Spleen (tissue), 11 donors: ENCODE data around the gene SNAPIN. TPM values are rescaled to one million over a fixed set of nuclear protein-coding genes. Genes with fewer than 3 reads are reported as not detected.
A peak's percentile ranks its signal among the peaks of the same experiment; 100 is the strongest.

Experiments used
- DNase-seq: peaks from one replicate; pipeline ENCODE4 v3.0.0-alpha.2; 2020
- H3K27ac ChIP-seq, 8 donors: fragments of 200-600 bp; sonication (generic) in 7 of 8; 1 replicate in 4 of 8; 2 replicates in 4 of 8; pipeline versions ENCODE4 v1.5.0 to v1.8.0; 2016 to 2021; ENCODE audit warnings: inconsistent platforms in 4 of 8, mild to moderate bottlenecking in 4 of 8, moderate library complexity in 1 of 8
- H3K27me3 ChIP-seq, 7 donors: fragments of 200-600 bp; sonication (generic) in 6 of 7; replicated peaks in 1 of 7; 1 replicate in 4 of 7; 2 replicates in 3 of 7; pipeline versions ENCODE4 v1.5.0 to v1.8.0; 2016 to 2021; ENCODE audit warnings: inconsistent platforms in 3 of 7, mild to moderate bottlenecking in 1 of 7
- H3K36me3 ChIP-seq, 6 donors: fragments of 200-600 bp; sonication (generic) in 5 of 6; 1 replicate in 4 of 6; 2 replicates in 2 of 6; pipeline versions ENCODE4 v1.5.0 to v1.8.0; 2016 to 2021; ENCODE audit warnings: inconsistent platforms in 2 of 6
- H3K4me1 ChIP-seq, 6 donors: fragments of 200-600 bp; sonication (generic) in 5 of 6; 1 replicate in 3 of 6; 2 replicates in 3 of 6; pipeline versions ENCODE4 v1.5.0 to v1.8.0; 2016 to 2021; ENCODE audit warnings: inconsistent platforms in 3 of 6
- H3K4me3 ChIP-seq, 8 donors: fragments of 200-600 bp; sonication (generic) in 7 of 8; 1 replicate in 4 of 8; 2 replicates in 4 of 8; pipeline versions ENCODE4 v1.5.0 to v1.8.0; 2016 to 2021; ENCODE audit warnings: inconsistent platforms in 4 of 8, mild to moderate bottlenecking in 4 of 8, moderate library complexity in 2 of 8
- H3K9me3 ChIP-seq, 8 donors: fragments of 200-600 bp; sonication (generic) in 7 of 8; 1 replicate in 4 of 8; 2 replicates in 4 of 8; pipeline versions ENCODE4 v1.5.0 to v1.8.0; 2016 to 2021; ENCODE audit warnings: inconsistent platforms in 4 of 8
- CTCF ChIP-seq, 11 experiments: fragments of 200-600 bp in 7 of 11; fragments of 450-650 bp in 4 of 11; sonication (generic) in 4 of 11; IDR thresholded peaks in 8 of 11; conservative IDR thresholded peaks in 3 of 11; 1 replicate in 7 of 11; 2 replicates in 4 of 11; pipeline versions ENCODE4 v1.4.0 to v1.8.0; 2016 to 2021; ENCODE audit warnings: antibody characterized with exemption in 11 of 11, inconsistent platforms in 4 of 11, mild to moderate bottlenecking in 1 of 11
- POLR2A ChIP-seq, 3 donors: fragments of 450-650 bp; IDR thresholded peaks; one replicate each; pipeline ENCODE4 v1.5.1; 2017; ENCODE audit warnings: antibody characterized with exemption in 3 of 3, mild to moderate bottlenecking in 1 of 3
- POLR2AphosphoS5 ChIP-seq, 3 donors: sonication (generic); formaldehyde crosslinking; IDR thresholded peaks; one replicate each; pipeline ENCODE4 v1.5.1; 2017; ENCODE audit warnings: antibody characterized with exemption in 3 of 3
- WGBS, 5 donors: extraction: QIAGEN DNeasy Blood & Tissue Kit in 3 of 5; methylation state at CpG; one replicate each; pipeline versions ENCODE4 v1.1.5 to v1.1.7; 2013 to 2018; 5-methylcytosine and 5-hydroxymethylcytosine counted together
- intact Hi-C: fragments of 100-400 bp; cut with DNase I; formaldehyde crosslinking; loops from one replicate; pipeline ENCODE4 v1.15.0; 2023; ENCODE audit warnings: low total_unique reads
- polyA plus RNA-seq, 3 donors: library from polyadenylated mRNA; stranded (reverse); fragments of 200-250 nt; gene quantifications; one replicate each; pipeline ENCODE4 v1.2.1, GENCODE V29; 2013
- total RNA-seq, 7 donors: library from RNA; depleted of rRNA in 3 of 7; stranded (reverse); fragments of >200 nt in 3 of 7; fragmentation: NEBNext Ultra II Directional in 4 of 7; extraction: Animal tissue kit (Norgen Biotek cat#: 25700) in 4 of 7; gene quantifications; one replicate each; pipeline versions ENCODE4 v1.1.0 to v1.2.1, GENCODE V29; 2016 to 2021
- donor health status: healthy with polysubstance abuse.
- donor health status: DM: no; HTN: no; CAD: no; lungs with moderate emphysema.
- donor health status: DM: no; HTN: no; CAD: no.
- donor health status: Bipolar disorder and iron deficiency.
- donor health status: healthy.
- donor health status: DM: no; HTN: no; CAD: no.
- donor health status: DM: yes; HTN: yes; CAD: no.

SNAPIN gene
- total and polyA plus RNA-seq, 10 donors, result 26.3 to 60.7 (median 38.3) TPM

GRCh38 chr1:153633161-153633753 lies 25.2 kb upstream of the SNAPIN start:
- intact Hi-C loops, result no loop called here
- no peaks in the 10 kb centered on the region for H3K9me3 ChIP-seq
- peak overlapping the region; percentile 98 to 100 (median 99) for H3K27ac ChIP-seq
- 48 to 73% (median 63%) methylated on average over 18 of the region's 18 CpGs for WGBS, 5 donors
- TF ChIP-seq POLR2AphosphoS5 (IDR thresholded peaks at IDR 0.05) (no peak), POLR2A (IDR thresholded peaks at IDR 0.05) (peak in 1 of 3 donors; percentile 72)
- no peaks in the 10 kb centered on the region for H3K27me3 ChIP-seq
- H3K4me3 ChIP-seq, result peak overlapping the region in 7 of 8 donors; percentile 63 to 75 (median 70)
- H3K36me3 ChIP-seq, result peaks cover 8 to 34% (median 22%) of the 10 kb centered on the region in 6 donors
- peaks cover 18 to 76% (median 43%) of the 10 kb centered on the region in 6 donors for H3K4me1 ChIP-seq
- no peak for DNase-seq

- peaks cover 8 to 41% (median 29%) of the 10 kb centered on the region in 6 donors for H3K36me3 ChIP-seq
- no peaks in the 10 kb centered on the region for H3K27me3 ChIP-seq
- peak; percentile 99 for DNase-seq
- TF ChIP-seq CTCF (IDR thresholded peaks at IDR 0.05 in 8 of 11, conservative IDR thresholded peaks at IDR 0.05 in 3 of 11), result peak in 5 of 11 experiments; percentile 8 to 42 (median 28)
- TF ChIP-seq POLR2AphosphoS5 (IDR thresholded peaks at IDR 0.05), result peak; percentile 94 to 97 (median 95)
- TF ChIP-seq POLR2A (IDR thresholded peaks at IDR 0.05), result peak; percentile 33 to 92 (median 82)
- peak within 1 kb of the TSS; percentile 98 to 100 (median 99) for H3K27ac ChIP-seq
- 2 to 3% (median 2%) methylated on average over 61 to 65 of the region's 65 CpGs for WGBS, 5 donors
- no peaks in the 10 kb centered on the region for H3K9me3 ChIP-seq
- peak within 1 kb of the TSS; percentile 63 to 75 (median 70) for H3K4me3 ChIP-seq
- H3K4me1 ChIP-seq, result peaks cover 18 to 74% (median 46%) of the 10 kb centered on the region in 6 donors
- intact Hi-C loops, result no loop called here
Observed at GRCh38 chr1:153633754-153634665, 24.5 kb upstream of the SNAPIN start, which contains the start of gene CHTOP. CHTOP (plus strand) TSS chr1:153634066; CDS start chr1:153636589, 2,523 bp downstream.

DNA sequence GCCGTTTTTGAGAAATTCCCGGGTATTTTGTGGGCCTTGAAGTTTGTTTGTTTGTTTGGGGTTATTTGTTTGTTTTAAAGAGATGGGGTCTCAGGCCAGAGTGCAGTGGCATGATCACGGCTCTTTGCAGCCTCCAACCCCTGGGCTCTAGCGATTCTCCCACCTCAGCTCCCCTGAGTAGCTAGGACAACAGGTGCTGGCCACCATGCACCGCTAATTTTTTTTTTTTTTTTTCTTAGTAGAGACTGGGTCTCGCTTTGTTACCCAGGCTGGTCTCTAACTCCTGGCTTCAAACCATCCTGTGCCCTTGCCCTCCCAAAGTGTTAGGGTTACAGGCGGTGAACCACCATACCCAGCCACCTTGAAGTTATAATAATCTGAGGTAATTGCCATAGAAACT lies 22.6 kb upstream of the SNAPIN start:
- no peak for DNase-seq
- Histone ChIP-seq H3K4me3 (peak overlapping the region in 7 of 8 donors; percentile 63 to 75 (median 70)), H3K36me3 (peaks cover 8 to 60% (median 48%) of the 10 kb centered on the region in 6 donors), H3K27ac (peak overlapping the region in 5 of 8 donors; percentile 98 to 100 (median 99)), H3K9me3 (no peaks in the 10 kb centered on the region), H3K27me3 (no peaks in the 10 kb centered on the region), H3K4me1 (peaks cover 18 to 79% (median 54%) of the 10 kb centered on the region in 6 donors)
- intact Hi-C loops, result no loop called here
- WGBS, 5 donors, result 85 to 91% (median 88%) methylated on average over 7 of the region's 7 CpGs
- no peak for TF ChIP-seq POLR2A (IDR thresholded peaks at IDR 0.05)
- no peak for TF ChIP-seq CTCF (IDR thresholded peaks at IDR 0.05 in 8 of 11, conservative IDR thresholded peaks at IDR 0.05 in 3 of 11)
- no peak for TF ChIP-seq POLR2AphosphoS5 (IDR thresholded peaks at IDR 0.05)

GRCh38 chr1:153636312-153636711 lies 22.2 kb upstream of the SNAPIN start:
- H3K4me1 ChIP-seq, result peaks cover 18 to 81% (median 55%) of the 10 kb centered on the region in 6 donors
- H3K9me3 ChIP-seq, result no peaks in the 10 kb centered on the region
- H3K27ac ChIP-seq, result peak overlapping the region in 3 of 8 donors; percentile 98 to 100 (median 99)
- WGBS, 5 donors, result 89 to 97% (median 94%) methylated on average over 9 of the region's 9 CpGs
- TF ChIP-seq POLR2AphosphoS5 (IDR thresholded peaks at IDR 0.05) (no peak), CTCF (IDR thresholded peaks at IDR 0.05 in 8 of 11, conservative IDR thresholded peaks at IDR 0.05 in 3 of 11) (no peak), POLR2A (IDR thresholded peaks at IDR 0.05) (no peak)
- H3K27me3 ChIP-seq, result no peaks in the 10 kb centered on the region
- DNase-seq, result no peak
- intact Hi-C loops, result no loop called here
- peak overlapping the region in 1 of 8 donors; percentile 75 for H3K4me3 ChIP-seq
- H3K36me3 ChIP-seq, result peaks cover 8 to 64% (median 52%) of the 10 kb centered on the region in 6 donors
